GM18907 (cell line): Measurements from ENCODE around the gene TCF7.
A peak's percentile ranks its signal among the peaks of the same experiment; 100 is the strongest.

Source experiments
- ATAC-seq: cut with Tn5 transposase; IDR thresholded peaks from one replicate; pipeline ENCODE4 v1.9.1; 2021; ENCODE audit warnings: mild to moderate bottlenecking, moderate library complexity; ENCODE audit not compliant: unreplicated experiment

Gene TCF7

DNA sequence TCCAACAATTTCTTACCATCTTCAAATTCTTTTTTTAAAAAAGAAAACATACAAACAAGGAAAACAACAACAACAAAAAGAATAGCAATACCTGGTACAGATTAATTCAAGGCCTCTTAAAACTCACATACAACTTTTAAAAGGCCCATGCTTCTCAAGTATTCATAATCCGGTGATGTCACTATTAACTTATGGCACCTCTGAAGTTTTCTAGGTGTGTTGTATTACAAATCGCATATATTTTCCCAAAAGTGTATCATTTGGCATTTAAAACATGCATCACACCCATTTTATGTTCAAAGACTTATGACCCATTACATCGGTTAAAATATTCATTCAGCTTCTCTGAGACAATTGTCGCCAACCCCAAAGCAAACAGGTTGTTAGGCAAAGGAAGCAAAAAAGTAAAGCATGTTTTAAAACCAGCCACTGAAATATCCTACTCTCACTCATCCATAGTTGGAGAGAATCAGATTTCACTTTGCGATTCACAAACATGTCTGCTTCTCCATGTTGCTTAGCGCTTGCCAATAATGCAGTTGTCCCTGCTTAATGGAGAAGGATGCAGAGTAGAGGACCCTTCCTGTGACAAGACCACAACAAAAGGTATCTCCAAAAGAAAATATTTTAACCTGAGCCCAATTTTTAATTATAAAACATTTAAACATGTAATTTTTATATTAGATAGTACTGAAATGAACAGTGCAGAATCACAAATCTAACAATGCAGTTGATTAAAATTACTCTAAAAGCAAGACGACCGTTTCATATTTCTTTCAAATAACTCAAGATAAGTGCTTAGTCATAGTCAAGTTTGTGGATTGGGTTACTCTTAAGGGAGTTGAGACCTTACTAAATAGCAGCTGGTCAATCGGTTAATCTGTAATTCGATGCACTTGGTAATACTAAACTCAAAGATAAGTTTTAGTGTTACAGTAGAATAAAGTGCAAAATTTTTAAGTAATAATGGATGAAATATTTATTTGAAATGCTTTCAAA is 60.7 kb downstream of the TCF7 start:
- ATAC-seq = no peak

DNA sequence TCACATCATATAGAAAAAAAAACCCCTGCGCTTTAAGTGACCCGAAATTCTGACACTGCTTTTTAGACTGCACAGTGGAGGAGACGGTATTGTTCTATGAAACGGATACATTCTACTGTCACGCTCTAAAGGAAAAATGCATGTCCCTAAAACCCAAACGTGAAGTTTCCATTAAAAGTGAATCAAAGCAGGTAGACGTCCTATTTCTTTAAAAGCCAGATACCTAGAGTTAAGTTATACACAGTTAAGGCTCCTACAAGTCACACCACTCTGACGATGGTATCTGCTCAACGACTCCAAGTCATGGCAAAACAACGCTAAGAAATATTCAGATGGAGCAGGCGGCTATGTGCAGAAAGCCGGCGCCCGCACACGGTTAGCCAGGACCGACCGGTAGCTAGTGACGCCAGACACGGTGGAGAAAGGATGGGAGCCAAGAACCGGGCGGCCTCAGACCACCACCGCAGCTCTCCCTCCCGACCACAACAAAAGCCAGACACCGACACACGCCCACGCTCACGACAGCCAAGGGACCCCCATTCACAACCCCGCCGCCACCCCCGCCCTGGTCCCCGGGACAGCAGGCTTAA is 61.5 kb downstream of the TCF7 start:
- peak; percentile 33 for ATAC-seq

DNA sequence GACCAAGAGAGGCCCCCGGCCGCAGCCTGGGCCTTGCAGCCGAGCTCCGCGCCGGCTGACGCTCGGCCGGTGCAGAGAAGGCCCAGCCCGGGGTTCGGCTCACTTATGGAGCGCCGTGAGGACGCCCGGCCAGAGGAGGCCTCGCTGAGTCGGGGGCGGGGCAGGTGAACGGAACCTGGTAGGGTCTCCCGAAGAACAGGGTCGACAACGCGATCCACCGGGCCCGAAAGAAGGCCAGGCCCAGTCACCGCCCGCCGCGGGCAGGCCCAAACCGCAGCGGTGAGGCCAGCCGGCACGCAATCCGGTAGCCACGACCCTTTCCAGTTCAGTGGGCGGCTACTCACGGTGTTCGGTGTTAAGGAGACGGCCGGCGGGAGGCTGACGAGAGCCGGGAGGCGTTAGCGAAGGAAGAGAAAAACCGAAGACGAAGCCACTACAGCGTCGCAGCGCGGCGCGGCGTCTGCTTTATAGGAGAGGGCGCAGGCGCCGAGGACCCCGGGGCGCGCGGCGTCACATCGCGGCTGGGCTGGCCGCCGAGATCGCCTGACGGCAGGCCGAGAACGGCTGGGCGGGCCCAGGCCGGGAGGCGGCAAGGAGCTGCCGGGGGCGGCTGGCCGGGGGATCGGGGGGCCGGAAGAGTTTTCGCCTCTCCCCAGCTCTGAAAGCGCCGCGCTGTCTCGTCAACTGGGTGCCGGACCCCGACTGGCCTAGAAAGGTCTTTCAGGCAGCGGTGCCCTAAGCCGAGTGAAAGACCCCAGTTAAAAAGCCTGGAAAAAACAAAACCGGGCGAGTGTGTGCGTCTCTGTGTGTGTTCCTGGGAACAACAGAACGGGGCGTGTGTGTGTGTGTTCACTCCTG is 62.3 kb downstream of the TCF7 start, which contains the start of gene SKP1:
Gene SKP1, minus strand, starts transcription at position 440 of the 858 bp plus-strand sequence. CDS start 2,928 bp downstream, outside the sequence.
- peak; percentile 75 for ATAC-seq

DNA sequence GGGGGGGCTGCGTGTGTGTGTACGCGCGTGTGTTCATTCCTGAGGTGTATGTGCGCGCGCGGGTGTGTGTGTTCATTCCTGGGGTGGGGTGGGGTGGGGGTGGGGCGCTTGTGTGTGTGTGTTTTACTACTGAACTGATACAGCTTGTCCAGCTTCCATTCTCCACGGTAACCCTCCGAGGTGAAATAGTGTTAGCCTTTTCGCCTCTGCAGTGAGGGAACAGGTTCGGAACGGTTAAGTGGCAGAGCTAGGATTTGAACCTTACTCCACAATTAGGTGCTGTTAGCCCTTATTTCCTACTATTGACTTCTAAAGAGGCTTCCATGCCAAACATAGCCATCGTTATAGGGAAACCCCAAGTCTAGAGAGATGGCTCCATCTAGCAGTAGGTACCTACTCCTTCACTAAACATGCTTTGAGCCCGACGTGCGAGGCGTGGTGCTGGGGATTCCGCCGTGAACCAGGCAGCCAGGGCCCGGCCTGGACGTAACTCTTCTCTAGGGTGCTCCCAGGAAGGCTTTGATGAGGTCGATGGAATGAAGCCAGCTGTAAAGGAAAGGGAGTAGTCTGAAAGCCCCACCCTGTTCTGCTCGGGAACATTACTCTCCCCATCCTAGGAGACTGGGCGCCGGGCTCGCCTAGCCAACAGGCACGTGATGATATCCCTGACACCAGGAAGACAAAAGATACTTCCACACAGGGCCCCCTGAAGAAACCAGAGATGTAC is 63.1 kb downstream of the TCF7 start:
- ATAC-seq = peak; percentile 4

DNA sequence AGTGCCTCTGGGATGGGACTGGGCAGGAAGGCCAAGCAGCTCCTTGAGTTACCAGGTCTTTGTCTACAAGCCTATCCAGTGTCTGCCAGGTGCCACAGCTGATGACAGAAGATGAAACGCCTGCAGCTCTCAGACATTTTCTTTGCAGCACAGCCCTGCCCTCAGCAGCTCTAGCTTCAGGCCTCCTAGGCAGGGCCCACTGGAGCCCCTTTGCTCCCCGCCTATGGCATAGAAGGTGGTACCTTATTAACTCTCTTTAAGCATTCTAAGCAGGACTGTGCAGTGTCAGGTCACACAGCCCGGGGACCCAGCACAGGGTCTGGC is 63.6 kb downstream of the TCF7 start:
- no peak for ATAC-seq

DNA sequence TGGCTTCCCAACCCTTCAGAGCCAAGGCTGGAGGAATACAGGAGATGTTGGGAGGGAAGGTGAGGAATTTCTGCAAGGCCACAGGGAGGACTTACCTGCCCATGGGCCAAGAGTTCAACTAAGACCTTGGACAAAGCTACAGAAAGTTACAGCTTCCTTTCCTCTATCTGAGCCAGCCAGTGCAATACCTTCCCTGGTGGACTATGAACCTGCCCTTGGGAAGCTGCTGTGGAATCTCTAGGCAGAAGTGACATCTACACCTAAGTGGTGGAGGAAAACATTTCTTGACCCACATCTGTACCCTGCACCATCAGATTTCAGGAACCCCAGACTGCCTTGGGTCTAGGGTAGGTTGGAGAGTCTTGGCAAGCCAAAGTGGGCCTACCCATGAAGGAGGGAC is 69.0 kb downstream of the TCF7 start:
- ATAC-seq = no peak

DNA sequence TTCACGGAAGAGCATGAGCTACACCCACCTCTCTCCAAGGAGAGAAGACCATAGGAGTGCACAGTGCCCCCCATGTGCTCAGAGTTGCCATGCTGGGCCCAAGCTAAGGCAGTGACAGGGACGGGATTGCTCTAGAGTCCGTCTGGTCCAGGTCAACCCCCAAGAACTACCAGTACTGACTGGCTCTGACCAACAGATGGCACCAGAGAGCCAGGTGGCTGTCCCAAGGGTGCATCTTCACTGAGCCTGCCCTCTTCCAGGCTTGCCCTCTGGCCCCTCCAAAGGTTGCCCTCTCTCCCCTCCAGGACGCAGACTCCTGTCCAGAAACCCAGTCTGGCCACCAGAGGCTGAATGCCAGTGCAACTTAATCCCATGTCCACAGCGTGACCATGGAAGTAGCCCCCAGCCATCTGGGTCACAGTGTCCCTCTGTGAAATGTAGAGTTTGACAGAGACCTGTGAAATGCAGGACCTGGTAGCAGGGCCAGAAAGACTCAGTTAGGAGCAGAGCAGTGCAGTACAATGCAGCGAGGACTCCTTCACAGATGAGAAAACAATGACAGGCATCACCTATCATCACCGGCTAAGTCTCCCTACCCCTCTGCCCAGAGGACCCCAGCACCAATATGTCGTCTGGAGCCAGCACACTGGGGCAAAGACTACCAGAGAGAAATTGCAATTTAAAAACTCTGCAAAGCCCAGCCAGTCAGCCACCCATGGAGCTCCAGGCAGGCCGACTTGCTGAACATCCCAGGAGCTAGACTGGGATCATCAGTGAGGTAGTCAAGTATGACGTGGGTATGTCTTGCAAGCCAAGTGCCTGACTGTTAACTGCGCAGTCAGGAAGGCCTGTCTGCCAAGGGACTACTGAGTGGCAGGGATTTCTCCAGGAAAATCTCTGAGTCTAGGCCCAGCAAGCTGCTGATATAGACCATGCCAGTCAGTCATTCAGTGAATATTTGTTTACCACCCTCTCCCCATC is 70.0 kb downstream of the TCF7 start:
- ATAC-seq = peak; percentile 69

DNA sequence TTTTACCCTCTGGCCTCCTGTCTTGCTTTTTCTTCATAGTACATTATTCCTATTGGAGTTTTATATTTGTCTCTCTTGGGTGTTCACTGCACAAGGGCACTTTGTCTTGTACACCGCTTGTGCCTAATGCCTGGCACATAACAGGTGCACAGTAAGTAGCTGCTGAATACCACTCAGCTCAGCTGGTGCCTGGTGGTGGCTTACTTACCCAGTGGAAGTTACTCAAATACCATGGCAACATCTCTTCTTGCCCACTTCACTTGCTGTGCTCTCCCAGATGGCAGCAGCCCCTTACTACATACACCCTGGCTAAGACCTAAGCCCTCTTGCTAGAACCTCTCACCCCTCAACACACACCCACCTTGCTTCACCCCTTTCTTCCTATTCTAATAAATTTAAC is 73.6 kb downstream of the TCF7 start:
- no peak for ATAC-seq

DNA sequence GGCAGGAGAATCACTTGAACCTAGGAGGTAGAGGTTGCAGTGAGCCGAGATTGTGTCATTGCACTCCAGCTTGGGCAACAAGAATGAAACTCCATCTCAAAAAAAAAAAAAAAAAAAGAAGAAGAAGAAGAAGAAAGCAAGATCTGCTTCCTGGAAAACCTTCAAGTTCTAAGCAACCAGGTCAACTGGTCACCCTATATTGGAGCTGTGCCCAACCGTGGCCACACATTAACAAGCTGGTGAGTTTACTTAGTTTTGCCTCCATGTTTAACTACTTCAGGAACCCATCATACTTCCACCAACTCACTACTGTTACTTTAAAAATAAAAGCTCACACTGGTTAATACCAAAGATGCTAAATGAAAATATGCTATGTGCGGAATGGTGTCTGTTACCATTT is 74.5 kb downstream of the TCF7 start:
- ATAC-seq = no peak

DNA sequence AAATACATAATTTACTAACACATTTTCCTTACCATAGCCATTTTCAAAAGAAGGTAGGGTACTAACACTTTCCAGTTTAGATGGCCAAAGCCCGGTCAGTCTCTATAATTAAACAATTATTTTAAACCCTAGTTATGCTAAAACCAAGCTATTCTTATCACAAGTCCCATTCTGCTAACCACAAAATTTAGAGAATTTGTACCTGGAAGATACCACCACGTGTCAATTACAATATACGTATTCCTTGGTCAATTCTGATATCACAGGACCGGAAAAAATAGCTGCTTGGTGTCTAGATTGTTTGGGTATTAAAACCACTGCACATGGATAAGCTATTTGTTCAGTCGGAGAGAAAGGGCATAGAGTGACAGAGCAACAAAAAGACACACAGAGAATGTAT is 81.2 kb downstream of the TCF7 start:
- ATAC-seq = no peak
